Left lung (tissue), 10 donors: ENCODE results near the gene CD276. TPM values are rescaled to one million over a fixed set of nuclear protein-coding genes. Genes with fewer than 3 reads are reported as not detected.
A peak's percentile ranks its signal among the peaks of the same experiment; 100 is the strongest.

Experiments used
- ATAC-seq: fragments of 200-7000 bp; cut with Tn5 transposase; one replicate; pipeline ENCODE4 v1.9.1; 2020; ENCODE audit warnings: moderate library complexity
- DNase-seq, 4 donors: peaks; one replicate each; pipeline ENCODE4 v3.0.0-alpha.2; 2013 to 2020
- H3K27ac ChIP-seq, 2 donors: fragments of 200-600 bp; sonication (generic) in 1 of 2; one replicate each; pipeline versions ENCODE4 v1.5.0 to v1.8.0; 2020 to 2021
- H3K27me3 ChIP-seq, 2 donors: fragments of 200-600 bp; sonication (generic) in 1 of 2; one replicate each; pipeline versions ENCODE4 v1.5.0 to v1.8.0; 2020 to 2021
- H3K36me3 ChIP-seq, 2 donors: fragments of 200-600 bp; sonication (generic) in 1 of 2; one replicate each; pipeline versions ENCODE4 v1.5.0 to v1.8.0; 2020 to 2021
- H3K4me1 ChIP-seq, 2 donors: fragments of 200-600 bp; one replicate each; pipeline ENCODE4 v1.8.0; 2021
- H3K4me3 ChIP-seq, 2 donors: fragments of 200-600 bp; sonication (generic) in 1 of 2; one replicate each; pipeline versions ENCODE4 v1.5.0 to v1.8.0; 2020 to 2021; ENCODE audit warnings: mild to moderate bottlenecking in 1 of 2
- H3K9me3 ChIP-seq, 2 donors: fragments of 200-600 bp; sonication (generic) in 1 of 2; one replicate each; pipeline versions ENCODE4 v1.5.0 to v1.8.0; 2020 to 2021
- intact Hi-C, 2 donors: fragments of 100-400 bp; cut with DNase I; formaldehyde crosslinking; loops; one replicate each; pipeline versions ENCODE4 v1.11.2 to v1.14.2; 2022
- polyA plus RNA-seq, 6 donors: library from polyadenylated mRNA; unstranded; fragments of 120-200 nt; gene quantifications; one replicate each; pipeline ENCODE4 v1.2.1, GENCODE V29; 2013; ENCODE audit not compliant: insufficient read length in 6 of 6
- total RNA-seq, 2 donors: library from RNA; stranded (reverse); fragmentation: NEBNext Ultra II Directional; extraction: Animal tissue kit (Norgen Biotek cat#: 25700); gene quantifications; one replicate each; pipeline ENCODE4 v1.2.1, GENCODE V29; 2021
- TF ChIP-seq, protein P1 (sequence below), 2 donors: fragments of 200-600 bp; sonication (generic) in 1 of 2; IDR thresholded peaks; one replicate each; pipeline versions ENCODE4 v1.5.0 to v1.8.0; 2021; ENCODE audit warnings: antibody characterized with exemption in 2 of 2
- donor health status: DM: no; HTN: yes; CAD: no.
- donor health status: DM: no; HTN: no; CAD: no.

CD276 gene
- total and polyA plus RNA-seq, 8 donors, result 71.9 to 185 (median 156) TPM

DNA sequence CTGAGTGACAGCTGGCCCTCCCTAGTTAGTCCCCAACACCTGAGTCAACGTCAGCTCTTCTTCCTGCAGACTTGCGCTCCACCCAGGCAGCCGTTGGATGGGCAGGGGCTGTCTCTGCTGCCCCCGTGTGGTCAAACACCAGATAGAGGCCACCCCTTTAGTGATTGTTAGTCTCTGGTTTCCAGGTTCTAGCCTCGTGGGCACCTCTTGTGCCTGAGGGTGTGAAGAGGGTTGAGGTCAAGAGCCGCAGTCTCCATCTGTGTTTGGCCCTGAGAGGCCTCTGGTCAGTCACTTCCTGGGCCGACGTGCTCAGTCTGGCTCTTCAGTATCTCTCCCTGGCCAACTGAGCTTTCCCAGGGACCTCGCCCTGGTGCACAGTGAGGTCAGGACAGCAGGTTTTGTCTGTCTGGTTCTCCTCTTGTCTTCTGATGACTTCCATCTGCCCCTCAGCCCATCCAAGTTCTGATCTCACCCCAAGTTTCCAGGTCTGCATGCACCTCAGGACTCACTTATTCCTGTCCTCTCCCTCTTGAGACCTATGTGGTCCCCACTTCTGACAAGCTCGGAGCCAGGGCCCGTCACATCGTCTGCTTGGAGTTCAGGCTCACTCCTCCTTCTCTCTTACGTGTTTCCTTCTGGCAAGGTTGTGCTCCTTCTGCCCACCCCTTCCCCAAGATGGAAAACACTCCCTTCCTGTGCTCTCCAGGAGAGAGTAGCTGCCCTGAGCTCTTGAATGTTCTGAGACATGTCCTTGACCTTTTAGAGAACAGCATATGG is 20.9 kb downstream of the CD276 start:
- H3K27ac ChIP-seq, result peak overlapping the region in 1 of 2 donors; percentile 33
- no peaks in the 10 kb centered on the region for H3K4me1 ChIP-seq
- TF ChIP-seq, protein P1, sequence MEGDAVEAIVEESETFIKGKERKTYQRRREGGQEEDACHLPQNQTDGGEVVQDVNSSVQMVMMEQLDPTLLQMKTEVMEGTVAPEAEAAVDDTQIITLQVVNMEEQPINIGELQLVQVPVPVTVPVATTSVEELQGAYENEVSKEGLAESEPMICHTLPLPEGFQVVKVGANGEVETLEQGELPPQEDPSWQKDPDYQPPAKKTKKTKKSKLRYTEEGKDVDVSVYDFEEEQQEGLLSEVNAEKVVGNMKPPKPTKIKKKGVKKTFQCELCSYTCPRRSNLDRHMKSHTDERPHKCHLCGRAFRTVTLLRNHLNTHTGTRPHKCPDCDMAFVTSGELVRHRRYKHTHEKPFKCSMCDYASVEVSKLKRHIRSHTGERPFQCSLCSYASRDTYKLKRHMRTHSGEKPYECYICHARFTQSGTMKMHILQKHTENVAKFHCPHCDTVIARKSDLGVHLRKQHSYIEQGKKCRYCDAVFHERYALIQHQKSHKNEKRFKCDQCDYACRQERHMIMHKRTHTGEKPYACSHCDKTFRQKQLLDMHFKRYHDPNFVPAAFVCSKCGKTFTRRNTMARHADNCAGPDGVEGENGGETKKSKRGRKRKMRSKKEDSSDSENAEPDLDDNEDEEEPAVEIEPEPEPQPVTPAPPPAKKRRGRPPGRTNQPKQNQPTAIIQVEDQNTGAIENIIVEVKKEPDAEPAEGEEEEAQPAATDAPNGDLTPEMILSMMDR (IDR thresholded peaks at IDR 0.05), result peak; percentile 75 to 84
- ATAC-seq (peak; percentile 83), DNase-seq (peak in 3 of 4 donors; percentile 66 to 86 (median 73))
- H3K9me3 ChIP-seq, result no peaks in the 10 kb centered on the region
- H3K27me3 ChIP-seq, result no peaks in the 10 kb centered on the region
- peaks cover 0 to 36% of the 10 kb centered on the region in 2 donors for H3K36me3 ChIP-seq
- no peak overlapping the region for H3K4me3 ChIP-seq
- intact Hi-C loops, result loop anchor here in 1 of 2 donors (5.0 kb wide), 1 partner anchor 68 kb away; no protein-coding TSS in a partner anchor

DNA sequence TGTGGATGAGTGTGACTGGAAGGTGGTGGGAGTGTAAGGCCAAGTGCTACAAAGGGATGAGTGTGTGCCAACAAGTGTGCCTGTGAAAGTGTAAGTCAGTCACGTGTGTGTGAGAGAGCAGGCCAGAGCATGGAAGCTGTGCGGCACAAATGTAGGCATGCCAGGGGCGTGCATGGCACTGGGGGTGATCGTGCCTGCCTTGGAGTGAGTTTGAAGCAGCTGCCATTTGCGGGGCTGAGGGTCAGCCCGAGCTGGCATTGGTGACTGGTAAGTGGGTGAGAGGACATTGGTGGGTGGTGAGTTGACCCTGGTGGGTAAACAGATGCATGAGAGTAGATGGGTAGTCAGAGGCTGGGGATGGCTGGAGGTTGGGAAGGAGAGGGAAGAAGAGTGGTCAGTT is 24.5 kb downstream of the CD276 start:
- H3K36me3 ChIP-seq, result peaks cover 0 to 37% of the 10 kb centered on the region in 2 donors
- H3K27me3 ChIP-seq, result no peaks in the 10 kb centered on the region
- DNase-seq, result no peak

DNA sequence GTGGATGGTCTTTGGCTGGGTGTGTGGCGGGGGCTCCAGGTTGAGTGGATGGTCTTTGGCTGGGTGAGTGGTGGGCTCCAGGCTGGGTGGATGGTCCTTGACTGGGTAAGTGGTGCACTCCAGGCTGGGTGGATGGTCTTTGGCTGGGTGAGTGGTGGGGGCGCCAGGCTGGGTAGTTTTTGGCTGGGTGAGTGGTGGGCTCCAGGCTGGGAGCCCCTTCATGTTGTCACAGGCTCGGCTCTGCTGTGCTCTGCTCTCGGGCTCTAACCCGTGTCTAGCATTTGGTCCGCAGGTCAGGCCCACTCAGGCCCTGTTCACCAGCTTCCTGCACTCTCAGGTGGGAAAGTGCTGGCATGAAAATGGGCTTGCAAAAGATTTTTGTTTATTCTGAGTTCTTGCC is 25.1 kb downstream of the CD276 start:
- ATAC-seq, result no peak
- H3K4me1 ChIP-seq, result peaks cover 0 to 10% of the 10 kb centered on the region in 2 donors
- H3K9me3 ChIP-seq, result no peaks in the 10 kb centered on the region
- H3K4me3 ChIP-seq, result no peak overlapping the region
- DNase-seq, result no peak
- TF ChIP-seq, protein P1 (IDR thresholded peaks at IDR 0.05), result no peak
- peaks cover 0 to 43% of the 10 kb centered on the region in 2 donors for H3K36me3 ChIP-seq
- H3K27me3 ChIP-seq, result no peaks in the 10 kb centered on the region
- intact Hi-C loops, result no loop called here
- no peak overlapping the region for H3K27ac ChIP-seq

More for the DNA sequence above, 24.5 kb downstream of the CD276 start:
- Histone ChIP-seq H3K27ac (no peak overlapping the region), H3K4me1 (peaks cover 0 to 10% of the 10 kb centered on the region in 2 donors), H3K4me3 (no peak overlapping the region), H3K9me3 (no peaks in the 10 kb centered on the region)
- intact Hi-C loops, result no loop called here
- TF ChIP-seq, protein P1 (IDR thresholded peaks at IDR 0.05), result no peak
- ATAC-seq, result no peak

DNA sequence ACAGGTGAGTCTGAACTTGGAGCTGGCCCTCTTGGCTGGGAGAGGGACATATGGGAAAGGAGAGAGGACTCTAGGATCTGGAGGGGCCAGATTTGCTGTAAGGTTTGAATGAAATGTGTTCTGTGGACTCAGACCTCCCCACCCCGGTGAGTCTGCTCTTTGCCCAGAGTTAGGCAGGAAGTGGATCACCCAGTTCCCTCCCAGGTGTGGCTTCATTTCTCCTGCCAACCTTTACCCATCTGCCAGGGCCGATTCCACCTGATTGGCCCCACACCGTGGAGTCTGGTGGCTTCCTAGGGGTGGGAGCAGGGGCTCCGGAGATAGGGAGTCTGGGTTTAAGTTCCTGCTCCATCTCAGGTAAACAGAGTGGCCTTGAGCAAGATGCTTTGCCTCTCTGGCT is 25.5 kb downstream of the CD276 start:
- intact Hi-C loops, result no loop called here
- H3K27ac ChIP-seq, result no peak overlapping the region
- TF ChIP-seq, protein P1 (IDR thresholded peaks at IDR 0.05), result no peak
- no peak for ATAC-seq
- peaks cover 0 to 43% of the 10 kb centered on the region in 2 donors for H3K36me3 ChIP-seq
- no peak for DNase-seq
- no peaks in the 10 kb centered on the region for H3K9me3 ChIP-seq
- no peaks in the 10 kb centered on the region for H3K27me3 ChIP-seq
- peaks cover 0 to 10% of the 10 kb centered on the region in 2 donors for H3K4me1 ChIP-seq
- H3K4me3 ChIP-seq, result no peak overlapping the region

DNA sequence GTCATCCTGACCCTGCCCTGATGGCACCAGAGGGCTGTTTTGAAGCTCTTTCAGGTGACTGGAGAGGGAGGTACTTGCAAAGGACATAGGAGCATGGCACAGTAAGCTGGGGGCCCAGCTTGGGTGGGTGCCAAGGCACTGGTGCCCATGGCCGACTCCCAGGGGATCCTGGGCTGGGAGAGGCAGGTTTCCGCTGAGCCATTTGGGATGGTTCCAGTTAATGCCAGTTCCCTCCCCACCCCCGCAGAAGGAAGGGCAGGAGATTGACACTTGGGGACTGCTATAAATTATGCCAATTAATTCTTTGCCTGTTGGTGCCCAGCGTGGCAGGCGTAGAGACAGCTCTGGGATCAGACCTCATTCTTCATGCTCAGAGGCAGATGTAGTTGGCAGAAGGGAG is 26.1 kb downstream of the CD276 start:
- Histone ChIP-seq H3K4me3 (no peak overlapping the region), H3K27me3 (no peaks in the 10 kb centered on the region), H3K27ac (no peak overlapping the region), H3K9me3 (no peaks in the 10 kb centered on the region), H3K36me3 (peaks cover 0 to 43% of the 10 kb centered on the region in 2 donors), H3K4me1 (peaks cover 0 to 10% of the 10 kb centered on the region in 2 donors)
- ATAC-seq (no peak), DNase-seq (no peak)
- TF ChIP-seq, protein P1 (IDR thresholded peaks at IDR 0.05), result no peak
- intact Hi-C loops, result no loop called here
